Liver (tissue), 3 donors: Measurements from ENCODE around the gene ARAF.
A peak's percentile ranks its signal among the peaks of the same experiment; 100 is the strongest.

ENCODE experiments used
- CTCF ChIP-seq: fragments of 150-350 bp; IDR thresholded peaks from 2 replicates; pipeline ENCODE4 v1.5.1; 2017; ENCODE audit warnings: improper control_type of control experiment, low read depth, low read length; ENCODE audit not compliant: missing input control
- JUND ChIP-seq, 2 donors: IDR thresholded peaks; 2 replicates each; pipeline ENCODE4 v1.6.1; 2016; ENCODE audit warnings: antibody characterized with exemption in 2 of 2
- RAD21 ChIP-seq, 2 donors: IDR thresholded peaks; 2 replicates each; pipeline ENCODE4 v1.6.1; 2016; ENCODE audit warnings: antibody characterized with exemption in 2 of 2, mild to moderate bottlenecking in 2 of 2
- YY1 ChIP-seq: IDR thresholded peaks from 2 replicates; pipeline ENCODE4 v1.6.1; 2016; ENCODE audit warnings: antibody characterized with exemption, mild to moderate bottlenecking
- TF ChIP-seq, protein P1 (sequence below): IDR thresholded peaks from 2 replicates; pipeline ENCODE4 v1.6.1; 2016; ENCODE audit warnings: antibody characterized with exemption
- donor health status: healthy.
- donor health status: healthy.

GRCh38 chrX:47560934-47561658 is at the start of gene ARAF:
- TF ChIP-seq, protein P1, sequence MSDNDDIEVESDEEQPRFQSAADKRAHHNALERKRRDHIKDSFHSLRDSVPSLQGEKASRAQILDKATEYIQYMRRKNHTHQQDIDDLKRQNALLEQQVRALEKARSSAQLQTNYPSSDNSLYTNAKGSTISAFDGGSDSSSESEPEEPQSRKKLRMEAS = no peak
- TF ChIP-seq CTCF = no peak
- peak in 1 of 2 donors; percentile 15 for TF ChIP-seq RAD21 (IDR thresholded peaks at IDR 0.05)
- peak; percentile 92 for TF ChIP-seq YY1
- TF ChIP-seq JUND (IDR thresholded peaks at IDR 0.05) = no peak
